Karpas-422 (cell line): ENCODE measurements around the gene PINLYP. TPM values are rescaled to one million over a fixed set of nuclear protein-coding genes. Genes with fewer than 3 reads are reported as not detected.
A peak's percentile ranks its signal among the peaks of the same experiment; 100 is the strongest.

Experiments
- DNase-seq: peaks from one replicate; pipeline ENCODE4 v3.0.0-alpha.2; 2015
- H2AFZ ChIP-seq: fragments of 200-600 bp; sonication (generic); 2 replicates; pipeline ENCODE4 v1.6.1; 2014; ENCODE audit warnings: antibody characterized with exemption, low read length, mixed read lengths
- H3K27ac ChIP-seq: fragments of 200-600 bp; sonication (generic); 2 replicates; pipeline ENCODE4 v1.5.1; 2014; ENCODE audit warnings: mild to moderate bottlenecking, low read length, moderate library complexity
- H3K27me3 ChIP-seq: fragments of 200-600 bp; sonication (generic); 2 replicates; pipeline ENCODE4 v1.6.1; 2014; ENCODE audit warnings: low read length, mixed read lengths
- H3K36me3 ChIP-seq: fragments of 200-600 bp; sonication (generic); 2 replicates; pipeline ENCODE4 v1.6.1; 2014; ENCODE audit warnings: low read length, mixed read lengths; ENCODE audit not compliant: insufficient read depth
- H3K4me1 ChIP-seq: fragments of 200-600 bp; sonication (generic); 2 replicates; pipeline ENCODE4 v1.6.1; 2014; ENCODE audit warnings: mild to moderate bottlenecking, low read length, mixed read lengths
- H3K4me2 ChIP-seq: fragments of 200-600 bp; sonication (generic); 2 replicates; pipeline ENCODE4 v1.6.1; 2014; ENCODE audit warnings: low read length, low read depth, mild to moderate bottlenecking; ENCODE audit not compliant: poor library complexity, severe bottlenecking
- H3K4me3 ChIP-seq: fragments of 200-600 bp; sonication (generic); 2 replicates; pipeline ENCODE4 v1.5.1; 2014; ENCODE audit warnings: mild to moderate bottlenecking, antibody characterized with exemption, low read length, mixed read lengths
- H3K79me2 ChIP-seq: fragments of 200-600 bp; sonication (generic); 2 replicates; pipeline ENCODE4 v1.6.1; 2014; ENCODE audit warnings: mild to moderate bottlenecking, low read length, mixed read lengths
- H3K9ac ChIP-seq: fragments of 200-600 bp; sonication (generic); 2 replicates; pipeline ENCODE4 v1.6.0; 2014; ENCODE audit warnings: low read length
- H3K9me2 ChIP-seq: fragments of 200-600 bp; sonication (generic), shearing (Covaris generic); replicated peaks from 2 replicates; pipeline ENCODE4 v1.6.0; 2014; ENCODE audit warnings: mild to moderate bottlenecking, low read length, moderate library complexity; ENCODE audit not compliant: insufficient read depth
- H3K9me3 ChIP-seq: fragments of 300-700, 200-600 bp; sonication (generic); 2 replicates; pipeline ENCODE4 v1.6.1; 2014; ENCODE audit warnings: low read length, mixed read lengths
- H4K20me1 ChIP-seq: fragments of 200-600 bp; sonication (generic); 2 replicates; pipeline ENCODE4 v1.6.1; 2014; ENCODE audit warnings: mild to moderate bottlenecking, antibody characterized with exemption, low read length, low read depth; ENCODE audit not compliant: insufficient read depth
- total RNA-seq: library from RNA; depleted of rRNA; stranded (reverse); fragments of >200 nt; shearing (Covaris generic); gene quantifications from 2 replicates; pipeline ENCODE4 v1.2.3, GENCODE V29; 2014; ENCODE audit warnings: low replicate concordance

PINLYP gene
- total RNA-seq, 1 experiment from 2014 or later: not detected

GRCh38 chr19:43533546-43534304 is 41.9 kb upstream of the PINLYP start:
- peak; percentile 100 for DNase-seq
- H3K4me2 ChIP-seq: peak overlapping the region; percentile 73
- H3K79me2 ChIP-seq: no peaks in the 10 kb centered on the region
- H3K27me3 ChIP-seq: no peaks in the 10 kb centered on the region
- H3K9me2 ChIP-seq: no peaks in the 10 kb centered on the region
- H3K4me3 ChIP-seq: peak overlapping the region; percentile 54
- H3K9ac ChIP-seq: peak overlapping the region; percentile 56
- H3K27ac ChIP-seq: peak overlapping the region; percentile 69
- peaks cover 2% of the 10 kb centered on the region; the same call in 1 of the 2 replicates for H3K36me3 ChIP-seq
- H3K9me3 ChIP-seq: no peaks in the 10 kb centered on the region
- H2AFZ ChIP-seq: peak overlapping the region; percentile 60; the same call in 1 of the 2 replicates
- H4K20me1 ChIP-seq: no peaks in the 10 kb centered on the region
- H3K4me1 ChIP-seq: peaks cover 20% of the 10 kb centered on the region

- H3K9me2 ChIP-seq: no peaks in the 10 kb centered on the region
- no peaks in the 10 kb centered on the region for H3K79me2 ChIP-seq
- H2AFZ ChIP-seq: no peak overlapping the region
- peaks cover 9% of the 10 kb centered on the region; the same call in 1 of the 2 replicates for H3K36me3 ChIP-seq
- DNase-seq: no peak
- H4K20me1 ChIP-seq: no peaks in the 10 kb centered on the region
- peaks cover 3% of the 10 kb centered on the region; the same call in 1 of the 2 replicates for H3K9me3 ChIP-seq
- no peak overlapping the region for H3K27ac ChIP-seq
- H3K4me3 ChIP-seq: no peak overlapping the region
- H3K4me2 ChIP-seq: no peak overlapping the region
- H3K4me1 ChIP-seq: peaks cover 20% of the 10 kb centered on the region
- no peak overlapping the region for H3K9ac ChIP-seq
- no peaks in the 10 kb centered on the region for H3K27me3 ChIP-seq
Measured at GRCh38 chr19:43534305-43534815, 41.2 kb upstream of the PINLYP start.

DNA sequence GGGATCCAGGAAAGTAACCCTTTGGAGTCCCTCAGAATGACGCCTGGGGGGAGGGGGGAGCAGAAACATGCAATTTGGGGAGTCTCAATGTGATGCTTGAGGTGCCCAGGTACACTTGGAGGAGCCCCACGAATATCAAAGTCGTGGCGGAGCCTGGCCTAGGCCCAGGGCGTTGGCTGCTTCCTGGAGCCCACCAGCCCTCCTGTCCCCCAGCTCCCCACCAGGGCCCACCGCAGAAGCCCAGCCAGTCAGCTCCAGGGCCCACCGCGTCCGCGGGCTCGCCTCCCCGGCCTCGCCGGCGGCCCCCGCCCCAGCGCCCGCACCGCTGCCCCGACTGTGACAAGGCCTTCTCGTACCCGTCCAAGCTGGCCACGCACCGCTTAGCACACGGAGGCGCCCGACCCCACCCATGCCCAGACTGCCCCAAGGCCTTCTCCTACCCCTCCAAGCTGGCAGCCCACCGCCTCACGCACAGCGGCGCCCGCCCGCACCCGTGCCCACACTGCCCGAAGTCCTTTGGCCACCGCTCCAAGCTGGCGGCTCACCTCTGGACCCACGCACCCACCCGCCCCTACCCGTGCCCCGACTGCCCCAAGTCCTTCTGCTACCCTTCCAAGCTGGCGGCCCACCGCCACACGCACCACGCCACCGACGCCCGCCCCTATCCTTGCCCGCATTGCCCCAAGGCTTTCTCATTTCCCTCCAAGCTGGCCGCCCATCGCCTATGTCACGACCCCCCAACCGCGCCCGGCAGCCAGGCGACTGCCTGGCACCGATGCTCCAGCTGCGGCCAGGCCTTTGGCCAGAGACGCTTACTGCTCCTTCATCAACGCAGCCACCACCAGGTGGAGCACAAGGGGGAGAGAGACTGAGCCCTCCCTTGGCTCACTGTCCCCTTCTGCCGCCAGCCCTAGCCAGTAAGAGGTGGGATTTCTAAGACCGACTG is 40.5 kb upstream of the PINLYP start:
- Histone ChIP-seq H3K9me3 (peaks cover 3% of the 10 kb centered on the region; the same call in 1 of the 2 replicates), H2AFZ (no peak overlapping the region), H3K4me1 (peaks cover 20% of the 10 kb centered on the region), H3K4me3 (no peak overlapping the region), H3K9me2 (no peaks in the 10 kb centered on the region), H3K36me3 (peaks cover 13% of the 10 kb centered on the region; the same call in 1 of the 2 replicates), H3K4me2 (no peak overlapping the region), H3K9ac (no peak overlapping the region), H3K27ac (no peak overlapping the region), H3K79me2 (no peaks in the 10 kb centered on the region), H3K27me3 (no peaks in the 10 kb centered on the region), H4K20me1 (no peaks in the 10 kb centered on the region)
- DNase-seq: peak; percentile 64

- Histone ChIP-seq H2AFZ (no peak overlapping the region), H3K27me3 (no peaks in the 10 kb centered on the region), H4K20me1 (no peaks in the 10 kb centered on the region), H3K9ac (no peak overlapping the region), H3K36me3 (peaks cover 25% of the 10 kb centered on the region), H3K4me2 (no peak overlapping the region), H3K27ac (no peak overlapping the region), H3K4me3 (no peak overlapping the region), H3K9me2 (no peaks in the 10 kb centered on the region), H3K9me3 (peaks cover 3% of the 10 kb centered on the region; the same call in 1 of the 2 replicates), H3K4me1 (peaks cover 4% of the 10 kb centered on the region), H3K79me2 (no peaks in the 10 kb centered on the region)
- DNase-seq: no peak
Measured at GRCh38 chr19:43538922-43539321, 36.7 kb upstream of the PINLYP start.

GRCh38 chr19:43540381-43540780 is 35.2 kb upstream of the PINLYP start:
- H3K36me3 ChIP-seq: peaks cover 25% of the 10 kb centered on the region
- no peak for DNase-seq

GRCh38 chr19:43541920-43542650 is 33.5 kb upstream of the PINLYP start:
- no peak for DNase-seq
- Histone ChIP-seq H3K9me3 (peaks cover 3% of the 10 kb centered on the region; the same call in 1 of the 2 replicates), H3K4me1 (no peaks in the 10 kb centered on the region), H3K4me2 (no peak overlapping the region), H2AFZ (no peak overlapping the region), H3K79me2 (no peaks in the 10 kb centered on the region), H3K36me3 (peaks cover 25% of the 10 kb centered on the region), H3K27me3 (no peaks in the 10 kb centered on the region), H3K9me2 (no peaks in the 10 kb centered on the region), H3K27ac (no peak overlapping the region), H3K9ac (no peak overlapping the region), H3K4me3 (no peak overlapping the region), H4K20me1 (no peaks in the 10 kb centered on the region)

More at GRCh38 chr19:43540381-43540780, 35.2 kb upstream of the PINLYP start:
- Histone ChIP-seq H3K27ac (no peak overlapping the region), H3K4me1 (no peaks in the 10 kb centered on the region), H4K20me1 (no peaks in the 10 kb centered on the region), H3K9me3 (peaks cover 3% of the 10 kb centered on the region; the same call in 1 of the 2 replicates), H3K27me3 (no peaks in the 10 kb centered on the region), H2AFZ (no peak overlapping the region), H3K79me2 (no peaks in the 10 kb centered on the region), H3K9me2 (no peaks in the 10 kb centered on the region), H3K4me3 (no peak overlapping the region), H3K4me2 (no peak overlapping the region), H3K9ac (no peak overlapping the region)

- Histone ChIP-seq H3K4me1 (no peaks in the 10 kb centered on the region), H3K4me3 (no peak overlapping the region), H3K9me3 (peaks cover 2% of the 10 kb centered on the region; the same call in 1 of the 2 replicates), H4K20me1 (no peaks in the 10 kb centered on the region), H3K4me2 (no peak overlapping the region), H3K9me2 (no peaks in the 10 kb centered on the region), H2AFZ (no peak overlapping the region), H3K36me3 (peaks cover 19% of the 10 kb centered on the region), H3K9ac (no peak overlapping the region), H3K79me2 (no peaks in the 10 kb centered on the region), H3K27ac (no peak overlapping the region), H3K27me3 (no peaks in the 10 kb centered on the region)
- no peak for DNase-seq
Measured at GRCh38 chr19:43544077-43544476, 31.5 kb upstream of the PINLYP start.
